ENCODE results near the gene NETO2. TPM values are rescaled to one million over a fixed set of nuclear protein-coding genes. Genes with fewer than 3 reads are reported as not detected.

NETO2 gene
- total and polyA plus RNA-seq, 2 of the 13 experiments (the other 11 are each of a cell fraction or from before 2014, with no cell fraction given) = 8.2 to 13.5 TPM

- TF ChIP-seq STAT6 (CRISPR knock-in tag; IDR thresholded peaks at IDR 0.05; ENCODE audit: borderline replicate concordance) (no peak), GABPA (IDR thresholded peaks at IDR 0.05; ENCODE audit: low read depth, low read length) (no peak), GABPA (CRISPR knock-in tag; IDR thresholded peaks at IDR 0.05; ENCODE audit: low read depth) (no peak), ADNP (CRISPR knock-in tag; IDR thresholded peaks at IDR 0.05) (no peak), ZNF670 (CRISPR knock-in tag; IDR thresholded peaks at IDR 0.05; ENCODE audit: borderline replicate concordance) (no peak), MXD1 (CRISPR knock-in tag; IDR thresholded peaks at IDR 0.05) (no peak; the same call in 1 of the 2 replicates), ZNF33A (CRISPR knock-in tag; IDR thresholded peaks at IDR 0.05; ENCODE audit: borderline replicate concordance) (no peak), NR3C1 (CRISPR knock-in tag; IDR thresholded peaks at IDR 0.05) (no peak), ZNF784 (CRISPR knock-in tag; IDR thresholded peaks at IDR 0.05; ENCODE audit: borderline replicate concordance) (no peak; the same call in 1 of the 2 replicates), PLSCR1 (CRISPR knock-in tag; IDR thresholded peaks at IDR 0.05; ENCODE audit: borderline replicate concordance) (no peak), HNF1A (IDR thresholded peaks at IDR 0.05; ENCODE audit: low read depth) (no peak), HNF1A (CRISPR knock-in tag; IDR thresholded peaks at IDR 0.05; ENCODE audit: borderline replicate concordance) (peak; percentile 42; the same call in 1 of the 2 replicates), TCF7 (IDR thresholded peaks at IDR 0.05; ENCODE audit: low read depth) (no peak), TBX3 (IDR thresholded peaks at IDR 0.05; ENCODE audit: borderline replicate concordance) (no peak), NCOA1 (CRISPR knock-in tag; IDR thresholded peaks at IDR 0.05) (no peak), ZNF7 (CRISPR knock-in tag; IDR thresholded peaks at IDR 0.05) (no peak), ZNF230 (CRISPR knock-in tag; IDR thresholded peaks at IDR 0.05) (peak; percentile 87; the same call in 1 of the 2 replicates), FLYWCH1 (CRISPR knock-in tag; IDR thresholded peaks at IDR 0.05) (no peak), GFI1 (CRISPR knock-in tag; IDR thresholded peaks at IDR 0.05; ENCODE audit: borderline replicate concordance) (no peak), ZC3H13 (CRISPR knock-in tag; IDR thresholded peaks at IDR 0.05) (no peak), DNMT3B (CRISPR knock-in tag; conservative IDR thresholded peaks at IDR 0.05) (no peak)
These were observed at the start of gene NETO2 (continued) for GRCh38 chr16:47143677-47144558.

Data from HepG2 (cell line).